Gastrocnemius medialis (tissue), 4 donors: ENCODE results near the gene ATRAID.

ENCODE experiments used
- CTCF ChIP-seq, 5 experiments: fragments of 450-650 bp in 3 of 5; fragments of 200-600 bp in 2 of 5; sonication (generic) in 2 of 5; IDR thresholded peaks in 4 of 5; conservative IDR thresholded peaks in 1 of 5; 1 replicate in 4 of 5; 2 replicates in 1 of 5; pipeline ENCODE4 v1.5.1; 2016 to 2019; ENCODE audit warnings: antibody characterized with exemption in 5 of 5, mild to moderate bottlenecking in 3 of 5, moderate library complexity in 3 of 5
- POLR2A ChIP-seq, 2 donors: fragments of 450-650 bp; IDR thresholded peaks; one replicate each; pipeline ENCODE4 v1.6.1; 2017; ENCODE audit warnings: antibody characterized with exemption in 2 of 2, mild to moderate bottlenecking in 2 of 2, moderate library complexity in 2 of 2

GRCh38 chr2:27236136-27236535 lies 24.3 kb downstream of the ATRAID start:
- no peak for TF ChIP-seq POLR2A (IDR thresholded peaks at IDR 0.05)
- no peak for TF ChIP-seq CTCF (IDR thresholded peaks at IDR 0.05 in 4 of 5, conservative IDR thresholded peaks at IDR 0.05 in 1 of 5)
